K562 (cell line): Measurements from ENCODE around the gene CASP2. TPM values are rescaled to one million over a fixed set of nuclear protein-coding genes. Genes with fewer than 3 reads are reported as not detected.

Experiments
- ATAC-seq: fragments of 200-7000 bp; cut with Tn5 transposase; 3 replicates; pipeline ENCODE4 v1.9.1; 2020; ENCODE audit warnings: moderate library complexity
- BruUV-seq: library from RNA; stranded (reverse); fragments of 400-500 nt; replicated peaks from 2 replicates; lab custom pipeline; 2021; lab: Mats Ljungman, UMichigan
- CTCF ChIA-PET: fragments of 300-600 bp; formaldehyde crosslinking; extraction: SDS; loops from one replicate; lab custom pipeline; 2021; ENCODE audit warnings: low intra/inter-chr PET ratio; lab: Yijun Ruan, JAX
- POLR2A ChIA-PET: fragments of 300-600, 350-650 bp; sonication (Branson Sonifier 250); formaldehyde crosslinking; extraction: SDS; loops from one replicate; lab custom pipeline; 2021; ENCODE audit warnings: antibody characterized with exemption, inconsistent platforms; lab: Yijun Ruan, JAX
- DNase-seq, 4 experiments: peaks; one replicate each; pipeline versions ENCODE4 v3.0.0 to v3.0.0-alpha.2; 2011 to 2018; ENCODE audit warnings: low spot score in 3 of 4, mixed read lengths in 3 of 4; ENCODE audit errors: extremely low read depth in 1 of 4
- FAIRE-seq: peaks from 2 replicates; lab custom pipeline; 2011; peaks lifted over from hg19 to GRCh38; lab: Jason Lieb, UNC
- H2AFZ ChIP-seq: 2 replicates; pipeline ENCODE4 v1.6.0; 2011; ENCODE audit warnings: low read depth, low read length, control low read depth, inconsistent platforms
- H3K27ac ChIP-seq: fragments of 200-600 bp; 3 replicates; pipeline ENCODE4 v1.8.0; 2011; ENCODE audit warnings: low read depth, mild to moderate bottlenecking, control low read depth, inconsistent platforms, low read length, moderate library complexity, mixed read lengths; ENCODE audit errors: extremely low read depth
- H3K27me3 ChIP-seq, 2 experiments: fragments of 300-600 bp in 1 of 2; 2 replicates in 1 of 2; 3 replicates in 1 of 2; pipeline versions ENCODE4 v1.6.0 to v1.8.0; 2011; ENCODE audit warnings: inconsistent platforms in 2 of 2, low read length in 2 of 2, mild to moderate bottlenecking in 1 of 2, mixed read lengths in 1 of 2, moderate library complexity in 1 of 2; ENCODE audit not compliant: control insufficient read depth in 2 of 2, insufficient read depth in 2 of 2
- H3K36me3 ChIP-seq: fragments of 300-600 bp; 3 replicates; pipeline ENCODE4 v1.8.0; 2011; ENCODE audit warnings: mild to moderate bottlenecking, low read length, inconsistent platforms; ENCODE audit not compliant: control insufficient read depth, insufficient read depth
- H3K4me1 ChIP-seq, 2 experiments: fragments of 200-600 bp in 1 of 2; replicated peaks in 1 of 2; 2 replicates in 1 of 2; 3 replicates in 1 of 2; pipeline versions ENCODE4 v1.5.1 to v1.8.0; 2011; ENCODE audit warnings: inconsistent platforms in 2 of 2, low read length in 2 of 2, mild to moderate bottlenecking in 1 of 2, mixed read lengths in 1 of 2, moderate library complexity in 1 of 2; ENCODE audit not compliant: control insufficient read depth in 2 of 2, insufficient read depth in 2 of 2
- H3K4me2 ChIP-seq: 2 replicates; pipeline ENCODE4 v1.6.1; 2011; ENCODE audit warnings: low read length, control low read depth, inconsistent platforms, mixed read lengths; ENCODE audit not compliant: insufficient read depth
- H3K4me3 ChIP-seq: fragments of 200-600 bp; sonication (generic), shearing (Covaris generic); 2 replicates; pipeline ENCODE4 v1.5.1; 2016; ENCODE audit warnings: control low read depth, inconsistent platforms
- H3K79me2 ChIP-seq: fragments of 200-600 bp; 3 replicates; pipeline ENCODE4 v1.8.0; 2011; ENCODE audit warnings: low read length, inconsistent platforms; ENCODE audit not compliant: control insufficient read depth, insufficient read depth
- H3K9ac ChIP-seq, 2 experiments: 2 replicates each; pipeline versions ENCODE4 v1.6.0 to v1.6.1; 2011; ENCODE audit warnings: low read depth in 2 of 2, low read length in 2 of 2, control low read depth in 1 of 2, inconsistent platforms in 1 of 2, mild to moderate bottlenecking in 1 of 2, mixed read lengths in 1 of 2; ENCODE audit not compliant: insufficient read depth in 1 of 2
- H3K9me1 ChIP-seq: one replicate; pipeline ENCODE4 v1.6.0; 2011; ENCODE audit warnings: inconsistent platforms, mild to moderate bottlenecking, low read length, moderate library complexity; ENCODE audit not compliant: control insufficient read depth, insufficient read depth
- H3K9me3 ChIP-seq: replicated peaks from 2 replicates; pipeline ENCODE4 v1.5.1; 2011; ENCODE audit warnings: low read depth, low read length, inconsistent platforms; ENCODE audit not compliant: control insufficient read depth, insufficient read depth
- H4K20me1 ChIP-seq: replicated peaks from 2 replicates; pipeline ENCODE4 v1.6.1; 2011; ENCODE audit warnings: low read length, inconsistent platforms, mixed read lengths; ENCODE audit not compliant: control insufficient read depth, insufficient read depth
- CHD4 ChIP-seq: fragments of 200-600 bp; sonication (generic); IDR thresholded peaks from 3 replicates; pipeline ENCODE4 v1.6.1; 2012; ENCODE audit warnings: low read depth, mild to moderate bottlenecking, mixed read lengths, low read length, inconsistent platforms; ENCODE audit not compliant: insufficient read depth, insufficient replicate concordance, poor library complexity, severe bottlenecking
- DIDO1 ChIP-seq: fragments of 450-650 bp; IDR thresholded peaks from 2 replicates; pipeline ENCODE4 v1.6.1; 2016; ENCODE audit warnings: low read depth, missing biosample characterization, missing genetic modification characterization
- HDAC2 ChIP-seq: fragments of 450-650 bp; IDR thresholded peaks from 2 replicates; pipeline ENCODE4 v1.6.1; 2016; ENCODE audit warnings: mild to moderate bottlenecking
- MCM5 ChIP-seq: fragments of 450-650 bp; IDR thresholded peaks from 2 replicates; pipeline ENCODE4 v1.6.1; 2016; ENCODE audit warnings: low read depth
- MYC ChIP-seq, 2 experiments: fragments of 250-450 bp in 1 of 2; sonication (Bioruptor Pico) in 1 of 2; IDR thresholded peaks; 2 replicates each; pipeline versions ENCODE4 v1.5.1 to v1.6.1; 2012 to 2021; ENCODE audit warnings: low read depth in 2 of 2, borderline replicate concordance in 1 of 2, improper control_type of control experiment in 1 of 2, low read length in 1 of 2, mild to moderate bottlenecking in 1 of 2, moderate library complexity in 1 of 2
- SETDB1 ChIP-seq: IDR thresholded peaks from one replicate; pipeline ENCODE4 v1.6.1; 2012; ENCODE audit warnings: low read length, control low read depth, inconsistent platforms
- TEAD4 ChIP-seq, 2 experiments: sonication (generic) in 1 of 2; formaldehyde crosslinking in 1 of 2; IDR thresholded peaks; 2 replicates each; pipeline versions ENCODE4 v1.6.1 to v1.8.0; 2012 to 2022; ENCODE audit warnings: borderline replicate concordance in 1 of 2, inconsistent platforms in 1 of 2, low read length in 1 of 2, mild to moderate bottlenecking in 1 of 2, missing genetic modification reagents in 1 of 2
- U2AF1 ChIP-seq: fragments of 200-400 bp; formaldehyde crosslinking; optimal IDR thresholded peaks from 2 replicates; pipeline ENCODE3; 2017; ENCODE audit warnings: mild to moderate bottlenecking, low read depth, low read length, moderate library complexity
- ZBTB49 ChIP-seq: sonication (generic); formaldehyde crosslinking; IDR thresholded peaks from 2 replicates; pipeline ENCODE4 v1.8.0; 2022; ENCODE audit warnings: missing genetic modification reagents, mild to moderate bottlenecking, borderline replicate concordance
- ZNF507 ChIP-seq: conservative IDR thresholded peaks from 2 replicates; pipeline ENCODE4 v1.6.1; 2017; ENCODE audit warnings: missing genetic modification characterization, missing compliant biosample characterization
- ZNF830 ChIP-seq: fragments of 250-450 bp; sonication (Bioruptor Pico); IDR thresholded peaks from 2 replicates; pipeline ENCODE4 v1.5.0; 2021; ENCODE audit warnings: mild to moderate bottlenecking
- WGBS: fragments of 100-300 bp; shearing (Covaris generic); methylation state at CpG from one replicate; pipeline ENCODE4 v1.1.6; 2016; ENCODE audit warnings: low coverage, mixed read lengths; ENCODE audit not compliant: insufficient coverage; ENCODE audit errors: missing lambda C conversion rate; 5-methylcytosine and 5-hydroxymethylcytosine counted together
- in situ Hi-C: fragments of 300-500 bp; cut with MboI; formaldehyde crosslinking; loops from 4 replicates; pipeline ENCODE4 v1.15.0; 2018; ENCODE audit warnings: inconsistent platforms, mixed read lengths
- intact Hi-C: fragments of 100-400 bp; cut with micrococcal nuclease; formaldehyde crosslinking; loops from 2 replicates; pipeline ENCODE4 v1.14.2; 2022
- polyA plus RNA-seq, 8 experiments: library from polyadenylated mRNA; depleted of rRNA in 4 of 8; stranded (reverse) in 5 of 8; unstranded in 3 of 8; fragments of >200 nt; fragmentation: Nextera tagmentation in 2 of 8; fragmentation: Illumina TruSeq in 1 of 8; extraction: Ambion mirVana in 2 of 8; extraction: Trizol in 1 of 8; gene quantifications; 2 replicates each; pipeline versions ENCODE4 v1.2.1 to v1.2.3, GENCODE V29; 2011 to 2014; ENCODE audit warnings: inconsistent platforms in 1 of 8, missing spikeins in 1 of 8
- total RNA-seq, 7 experiments: library from RNA; depleted of rRNA in 6 of 7; stranded (reverse); fragments of >200 nt in 6 of 7; fragmentation: Illumina TruSeq in 2 of 7; extraction: Trizol in 2 of 7; gene quantifications; 2 replicates each; pipeline versions ENCODE4 v1.2.1 to v1.2.3, GENCODE V29; 2011 to 2021; ENCODE audit warnings: low replicate concordance in 1 of 7
- TF ChIP-seq, protein P1 (sequence below), 2 experiments: fragments of 450-650 bp; IDR thresholded peaks; 2 replicates each; pipeline ENCODE4 v1.6.1; 2016
- TF ChIP-seq, protein P2 (sequence below): fragments of 250-450 bp; sonication (Bioruptor Pico); IDR thresholded peaks from 2 replicates; pipeline ENCODE4 v1.8.0; 2021; ENCODE audit warnings: borderline replicate concordance, mild to moderate bottlenecking, moderate library complexity; ENCODE audit not compliant: poor library complexity, severe bottlenecking

The CASP2 gene
- total and polyA plus RNA-seq, 9 of the 15 experiments (the other 6 are each of a cell fraction or from before 2014, with no cell fraction given), result 18.8 to 64.9 (median 24.1) TPM

DNA sequence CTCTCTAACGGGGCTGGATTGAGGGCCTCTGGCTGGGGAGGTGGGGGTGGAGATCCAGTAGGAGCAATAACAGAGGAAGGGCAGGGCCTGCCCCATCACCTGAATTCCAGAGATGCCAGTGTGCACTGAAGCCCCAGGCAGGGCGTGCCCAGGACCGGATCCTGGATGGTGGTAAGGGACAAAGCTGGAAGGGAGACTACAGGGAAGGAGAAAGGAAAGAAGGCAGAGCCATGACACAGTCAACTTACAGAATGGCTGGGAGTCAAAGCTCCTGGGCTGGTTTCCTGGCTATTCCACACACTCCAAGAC lies 2.7 kb upstream of the CASP2 start:
- CTCF ChIA-PET, result no interaction called here
- peaks cover 7% of the 10 kb centered on the region for H3K9me3 ChIP-seq
- H4K20me1 ChIP-seq, result no peaks in the 10 kb centered on the region; the same call in 1 of the 2 replicates
- peaks cover 25% of the 10 kb centered on the region in 2 experiments; a peak in 4 of 5 replicates for H3K4me1 ChIP-seq
- H3K79me2 ChIP-seq, result peaks cover 22% of the 10 kb centered on the region
- H3K9me1 ChIP-seq, result peaks cover 1% of the 10 kb centered on the region
- no peaks in the 10 kb centered on the region for H3K27me3 ChIP-seq
- no peak for FAIRE-seq
- H3K36me3 ChIP-seq, result peaks cover 11% of the 10 kb centered on the region; the same call in 1 of the 3 replicates
- intact Hi-C loops, result no loop called here
- in situ Hi-C loops, result no loop called here
- no TSS peak for BruUV-seq
- H3K4me2 ChIP-seq, result peak overlapping the region; percentile 47
- H3K4me3 ChIP-seq, result no peak overlapping the region
- 81% methylated on average over 3 of the region's 3 CpGs for WGBS
- ATAC-seq, result no peak
- DNase-seq, result peak in 1 of 4 experiments; percentile 14
- POLR2A ChIA-PET, result interaction anchor here (0.6 kb wide), 1 partner anchor 141 kb away, joined by 3 read pairs; no protein-coding TSS in a partner anchor
- H2AFZ ChIP-seq, result peak overlapping the region; percentile 82; the same call in 1 of the 2 replicates
- peak overlapping the region in 1 of 2 experiments; percentile 18; a peak in 1 of 4 replicates for H3K9ac ChIP-seq
- H3K27ac ChIP-seq, result no peak overlapping the region
- TF ChIP-seq HDAC2, result no peak
- no peak for TF ChIP-seq MYC (IDR thresholded peaks at IDR 0.05; ENCODE audit: low read depth, low read length)
- no peak for TF ChIP-seq MYC (CRISPR knock-in tag; IDR thresholded peaks at IDR 0.05; ENCODE audit: borderline replicate concordance, low read depth)
- TF ChIP-seq U2AF1, result no peak
- TF ChIP-seq MCM5, result no peak
- no peak for TF ChIP-seq ZBTB49 (CRISPR knock-in tag)
- TF ChIP-seq SETDB1, result no peak
- TF ChIP-seq, protein P1, sequence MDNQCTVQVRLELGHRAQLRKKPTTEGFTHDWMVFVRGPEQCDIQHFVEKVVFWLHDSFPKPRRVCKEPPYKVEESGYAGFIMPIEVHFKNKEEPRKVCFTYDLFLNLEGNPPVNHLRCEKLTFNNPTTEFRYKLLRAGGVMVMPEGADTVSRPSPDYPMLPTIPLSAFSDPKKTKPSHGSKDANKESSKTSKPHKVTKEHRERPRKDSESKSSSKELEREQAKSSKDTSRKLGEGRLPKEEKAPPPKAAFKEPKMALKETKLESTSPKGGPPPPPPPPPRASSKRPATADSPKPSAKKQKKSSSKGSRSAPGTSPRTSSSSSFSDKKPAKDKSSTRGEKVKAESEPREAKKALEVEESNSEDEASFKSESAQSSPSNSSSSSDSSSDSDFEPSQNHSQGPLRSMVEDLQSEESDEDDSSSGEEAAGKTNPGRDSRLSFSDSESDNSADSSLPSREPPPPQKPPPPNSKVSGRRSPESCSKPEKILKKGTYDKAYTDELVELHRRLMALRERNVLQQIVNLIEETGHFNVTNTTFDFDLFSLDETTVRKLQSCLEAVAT (IDR thresholded peaks at IDR 0.05), result no peak
- no peak for TF ChIP-seq CHD4
- TF ChIP-seq DIDO1, result no peak
- TF ChIP-seq ZNF507 (tag), result no peak
- TF ChIP-seq, protein P2, sequence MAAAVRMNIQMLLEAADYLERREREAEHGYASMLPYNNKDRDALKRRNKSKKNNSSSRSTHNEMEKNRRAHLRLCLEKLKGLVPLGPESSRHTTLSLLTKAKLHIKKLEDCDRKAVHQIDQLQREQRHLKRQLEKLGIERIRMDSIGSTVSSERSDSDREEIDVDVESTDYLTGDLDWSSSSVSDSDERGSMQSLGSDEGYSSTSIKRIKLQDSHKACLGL (CRISPR knock-in tag), result no peak
- no peak for TF ChIP-seq ZNF830 (CRISPR knock-in tag)
- TF ChIP-seq TEAD4 (IDR thresholded peaks at IDR 0.05; ENCODE audit: low read length), result no peak
- TF ChIP-seq TEAD4 (CRISPR knock-in tag; IDR thresholded peaks at IDR 0.05; ENCODE audit: borderline replicate concordance), result no peak
